HCT116 (cell line): ENCODE results near the gene EFCAB13. TPM values are rescaled to one million over a fixed set of nuclear protein-coding genes. Genes with fewer than 3 reads are reported as not detected.

ENCODE experiments used
- ATAC-seq: fragments of 200-7000 bp; cut with Tn5 transposase; 2 replicates; pipeline ENCODE4 v1.9.1; 2020; ENCODE audit warnings: mild to moderate bottlenecking, moderate library complexity
- BruUV-seq: library from RNA; stranded (reverse); fragments of 400-500 nt; replicated peaks from 2 replicates; lab custom pipeline; 2021; lab: Mats Ljungman, UMichigan
- CTCF ChIA-PET: fragments of 300-600 bp; sonication (Branson Sonifier 250); formaldehyde crosslinking; loops from one replicate; lab custom pipeline; 2021; ENCODE audit warnings: antibody characterized with exemption; lab: Charles Lee
- POLR2A ChIA-PET: fragments of 300-600, 350-600 bp; sonication (Branson Sonifier 250); formaldehyde crosslinking; loops from one replicate; lab custom pipeline; 2021; ENCODE audit warnings: antibody characterized with exemption; lab: Charles Lee
- RAD21 ChIA-PET, 2 experiments: fragments of 300-600 bp; sonication (Branson Sonifier 250); formaldehyde crosslinking; loops; one replicate each; lab custom pipeline; 2023; ENCODE audit warnings: low total read pairs in 2 of 2; ENCODE audit not compliant: uncharacterized antibody in 2 of 2, unreplicated experiment in 2 of 2, low non-redundant PET in 1 of 2; lab: Charles Lee
- DNase-seq: peaks from one replicate; pipeline ENCODE4 v3.0.0-alpha.2; 2010; ENCODE audit warnings: low read depth, low spot score
- H2AFZ ChIP-seq: fragments of 200-600 bp; shearing (Covaris generic), sonication (generic); 2 replicates; pipeline ENCODE4 v1.6.1; 2017; ENCODE audit warnings: low read depth, mixed run types, mixed read lengths, antibody characterized with exemption, low read length; ENCODE audit not compliant: poor library complexity, severe bottlenecking
- H3K27ac ChIP-seq: 2 replicates; pipeline ENCODE4 v1.5.1; 2012; ENCODE audit warnings: low read depth, low read length
- H3K27me3 ChIP-seq: fragments of 200-600 bp; sonication (generic); 2 replicates; pipeline ENCODE4 v1.6.1; 2016; ENCODE audit warnings: mixed run types, low read length, mixed read lengths; ENCODE audit not compliant: insufficient read depth
- H3K36me3 ChIP-seq, 2 experiments: fragments of 200-500 bp in 1 of 2; fragments of 200-600 bp in 1 of 2; sonication (Bioruptor generic) in 1 of 2; sonication (generic) in 1 of 2; 2 replicates each; pipeline versions ENCODE4 v1.5.1 to v1.6.1; 2014 to 2016; ENCODE audit warnings: low read length in 2 of 2, inconsistent platforms in 1 of 2, mixed read lengths in 1 of 2, mixed run types in 1 of 2; ENCODE audit not compliant: insufficient read depth in 2 of 2, control insufficient read depth in 1 of 2
- H3K4me1 ChIP-seq, 2 experiments: fragments of 200-600 bp in 1 of 2; sonication (generic) in 1 of 2; 2 replicates each; pipeline versions ENCODE4 v1.5.1 to v1.6.1; 2012 to 2017; ENCODE audit warnings: low read length in 2 of 2, inconsistent platforms in 1 of 2, mild to moderate bottlenecking in 1 of 2, mixed read lengths in 1 of 2, mixed run types in 1 of 2, moderate library complexity in 1 of 2; ENCODE audit not compliant: insufficient read depth in 2 of 2, control insufficient read depth in 1 of 2
- H3K4me2 ChIP-seq: fragments of 200-600 bp; sonication (generic); 2 replicates; pipeline ENCODE4 v1.6.1; 2017; ENCODE audit warnings: mixed run types, low read length, mixed read lengths
- H3K4me3 ChIP-seq, 2 experiments: fragments of 200-600 bp in 1 of 2; sonication (generic) in 1 of 2; replicated peaks in 1 of 2; 2 replicates each; pipeline ENCODE4 v1.5.1; 2011 to 2016; ENCODE audit warnings: low read length in 2 of 2, control low read depth in 1 of 2, low read depth in 1 of 2, mild to moderate bottlenecking in 1 of 2, mixed read lengths in 1 of 2, mixed run types in 1 of 2
- H3K79me2 ChIP-seq: fragments of 200-600 bp; sonication (generic); 2 replicates; pipeline ENCODE4 v1.6.1; 2017; ENCODE audit warnings: mild to moderate bottlenecking, mixed run types, low read length, moderate library complexity, mixed read lengths; ENCODE audit not compliant: insufficient read depth
- H3K9ac ChIP-seq: fragments of 200-600 bp; sonication (generic); 2 replicates; pipeline ENCODE4 v1.6.1; 2016; ENCODE audit warnings: low read length, mixed read lengths
- H3K9me2 ChIP-seq: fragments of 200-600 bp; sonication (generic), shearing (Covaris generic); 2 replicates; pipeline ENCODE4 v1.6.1; 2017; ENCODE audit warnings: mixed run types, mild to moderate bottlenecking, moderate library complexity; ENCODE audit not compliant: insufficient read depth
- H3K9me3 ChIP-seq, 2 experiments: fragments of 200-500 bp in 1 of 2; fragments of 200-600 bp in 1 of 2; sonication (Bioruptor generic) in 1 of 2; sonication (generic) in 1 of 2; 2 replicates each; pipeline ENCODE4 v1.6.1; 2014 to 2017; ENCODE audit warnings: low read length in 2 of 2, mixed read lengths in 2 of 2, inconsistent platforms in 1 of 2, low read depth in 1 of 2, mild to moderate bottlenecking in 1 of 2, mixed run types in 1 of 2, moderate library complexity in 1 of 2; ENCODE audit not compliant: control insufficient read depth in 1 of 2, insufficient read depth in 1 of 2
- H4K20me1 ChIP-seq: fragments of 200-600 bp; sonication (generic), shearing (Covaris generic); 2 replicates; pipeline ENCODE4 v1.6.1; 2017; ENCODE audit warnings: mixed run types, mild to moderate bottlenecking, moderate library complexity; ENCODE audit not compliant: insufficient read depth
- REST ChIP-seq: IDR thresholded peaks from 2 replicates; pipeline ENCODE4 v1.6.1; 2012; ENCODE audit warnings: low read depth
- SRF ChIP-seq: IDR thresholded peaks from 2 replicates; pipeline ENCODE4 v1.6.1; 2012; ENCODE audit warnings: low read depth
- TCF7L2 ChIP-seq: IDR thresholded peaks from 2 replicates; pipeline ENCODE4 v1.7.0; 2011; ENCODE audit warnings: borderline replicate concordance, inconsistent platforms; ENCODE audit not compliant: insufficient read depth, insufficient read length; ENCODE audit errors: extremely low read depth
- YY1 ChIP-seq: IDR thresholded peaks from 2 replicates; pipeline ENCODE4 v1.6.1; 2011; ENCODE audit warnings: low read length, low read depth, moderate library complexity, mild to moderate bottlenecking; ENCODE audit not compliant: insufficient replicate concordance; ENCODE audit errors: extremely low read depth
- ZBTB33 ChIP-seq: IDR thresholded peaks from 2 replicates; pipeline ENCODE4 v1.6.1; 2011; ENCODE audit warnings: mild to moderate bottlenecking, low read length, moderate library complexity; ENCODE audit not compliant: insufficient replicate concordance; ENCODE audit errors: extremely low read depth
- ZFX ChIP-seq: fragments of 450-650 bp; IDR thresholded peaks from 2 replicates; pipeline ENCODE4 v1.6.1; 2017
- intact Hi-C: fragments of 100-400 bp; cut with micrococcal nuclease; formaldehyde crosslinking; loops from 2 replicates; pipeline ENCODE4 v1.10.0; 2022
- total RNA-seq: library from RNA; stranded (reverse); gene quantifications from one replicate; pipeline ENCODE4 v1.2.1, GENCODE V29; 2021; ENCODE audit not compliant: unreplicated experiment

Gene EFCAB13
- total RNA-seq, 1 experiment from 2014 or later, result not detected

GRCh38 chr17:47295874-47296255, 27.9 kb upstream of the EFCAB13 start:
- Histone ChIP-seq H3K27me3 (no peaks in the 10 kb centered on the region), H3K4me3 (no peak overlapping the region), H3K9me3 (no peaks in the 10 kb centered on the region), H3K36me3 (no peaks in the 10 kb centered on the region), H3K27ac (no peak overlapping the region), H3K9ac (no peak overlapping the region), H4K20me1 (no peaks in the 10 kb centered on the region), H3K9me2 (no peaks in the 10 kb centered on the region), H3K79me2 (no peaks in the 10 kb centered on the region), H3K4me1 (no peaks in the 10 kb centered on the region), H2AFZ (no peak overlapping the region), H3K4me2 (no peak overlapping the region)
- ChIA-PET RAD21 (interaction anchor here in 1 of 2 experiments (0.5 kb wide), 1 partner anchor 67 kb away, joined by 3 read pairs; no protein-coding TSS in a partner anchor), CTCF (no interaction called here), POLR2A (no interaction called here)
- intact Hi-C loops, result no loop called here
- ATAC-seq, result no peak
- DNase-seq, result no peak
- no peak for TF ChIP-seq ZBTB33
- no peak for TF ChIP-seq SRF
- no peak for TF ChIP-seq ZFX
- TF ChIP-seq TCF7L2, result no peak
- TF ChIP-seq REST, result no peak
- no peak for TF ChIP-seq YY1
- BruUV-seq, result no TSS peak
